OCI-LY7 (cell line): ENCODE data around the gene KATNAL1. TPM values are rescaled to one million over a fixed set of nuclear protein-coding genes. Genes with fewer than 3 reads are reported as not detected.

Source experiments
- BruUV-seq: library from RNA; stranded (reverse); fragments of 400-500 nt; replicated peaks from 2 replicates; lab custom pipeline; 2021; lab: Mats Ljungman, UMichigan
- CTCF ChIA-PET: fragments of 300-600 bp; sonication (Branson Sonifier 250); formaldehyde crosslinking; loops from one replicate; lab custom pipeline; 2022; ENCODE audit warnings: antibody characterized with exemption; ENCODE audit not compliant: unreplicated experiment; lab: Charles Lee
- POLR2A ChIA-PET: fragments of 300-600 bp; sonication (Branson Sonifier 250); formaldehyde crosslinking; loops from one replicate; lab custom pipeline; 2022; ENCODE audit warnings: antibody characterized with exemption; lab: Charles Lee
- DNase-seq: peaks from one replicate; pipeline ENCODE4 v3.0.0-alpha.2; 2015; ENCODE audit warnings: low spot score
- H2AFZ ChIP-seq: fragments of 200-600 bp; sonication (generic), shearing (Covaris generic); 2 replicates; pipeline ENCODE4 v1.6.1; 2014; ENCODE audit warnings: mild to moderate bottlenecking, antibody characterized with exemption, low read length, moderate library complexity
- H3K27ac ChIP-seq: fragments of 200-600 bp; sonication (generic); 2 replicates; pipeline ENCODE4 v1.5.1; 2014; ENCODE audit warnings: mixed run types, low read depth, mild to moderate bottlenecking, moderate library complexity, low read length, inconsistent platforms; ENCODE audit not compliant: poor library complexity, severe bottlenecking
- H3K36me3 ChIP-seq: fragments of 200-600 bp; sonication (generic); 2 replicates; pipeline ENCODE4 v1.6.1; 2014; ENCODE audit warnings: mild to moderate bottlenecking, antibody characterized with exemption, low read length, moderate library complexity, mixed read lengths; ENCODE audit not compliant: insufficient read depth
- H3K4me1 ChIP-seq: fragments of 200-600 bp; sonication (generic); 2 replicates; pipeline ENCODE4 v1.5.1; 2014; ENCODE audit warnings: mild to moderate bottlenecking, low read length; ENCODE audit not compliant: insufficient read depth, poor library complexity, severe bottlenecking
- H3K4me2 ChIP-seq: fragments of 200-600 bp; sonication (generic); 2 replicates; pipeline ENCODE4 v1.6.1; 2014; ENCODE audit warnings: mild to moderate bottlenecking, low read length
- H3K4me3 ChIP-seq: fragments of 200-600 bp; sonication (generic); 2 replicates; pipeline ENCODE4 v1.5.1; 2014; ENCODE audit warnings: mild to moderate bottlenecking, low read depth, low read length; ENCODE audit not compliant: poor library complexity, severe bottlenecking
- H3K79me2 ChIP-seq: fragments of 200-600 bp; sonication (generic); 2 replicates; pipeline ENCODE4 v1.6.1; 2016; ENCODE audit warnings: low read depth, mild to moderate bottlenecking, low read length, moderate library complexity, mixed read lengths; ENCODE audit not compliant: insufficient read depth
- H3K9me2 ChIP-seq: fragments of 200-600 bp; sonication (generic); 2 replicates; pipeline ENCODE4 v1.6.1; 2016; ENCODE audit warnings: mild to moderate bottlenecking, low read length, mixed read lengths; ENCODE audit not compliant: insufficient read depth
- H3K9me3 ChIP-seq: fragments of 200-600 bp; sonication (generic); 2 replicates; pipeline ENCODE4 v1.6.1; 2014; ENCODE audit warnings: mild to moderate bottlenecking, mixed run types, low read length, mixed read lengths
- H4K20me1 ChIP-seq: fragments of 200-600 bp; sonication (generic); 2 replicates; pipeline ENCODE4 v1.6.1; 2014; ENCODE audit warnings: mild to moderate bottlenecking, antibody characterized with exemption, low read length, moderate library complexity, mixed read lengths; ENCODE audit not compliant: insufficient read depth
- EZH2phosphoT487 ChIP-seq: fragments of 200-600 bp; sonication (generic); IDR thresholded peaks from 2 replicates; pipeline ENCODE4 v1.6.1; 2018; ENCODE audit warnings: low read depth, borderline replicate concordance, mild to moderate bottlenecking, mixed run types, antibody characterized with exemption, low read length, moderate library complexity, mixed read lengths
- intact Hi-C: fragments of 100-400 bp; cut with micrococcal nuclease; formaldehyde crosslinking; loops from one replicate; pipeline ENCODE4 v1.10.0; 2022; ENCODE audit not compliant: unreplicated experiment
- total RNA-seq, 2 experiments: library from RNA; depleted of rRNA in 1 of 2; stranded (reverse); fragments of >200 nt in 1 of 2; shearing (Covaris generic) in 1 of 2; gene quantifications; 2 replicates each; pipeline ENCODE4 v1.2.3, GENCODE V29; 2014 to 2022
- TF ChIP-seq, protein P1 (sequence below): fragments of 200-600 bp; sonication (generic); conservative IDR thresholded peaks from 2 replicates; pipeline ENCODE4 v1.5.1; 2014; ENCODE audit warnings: mild to moderate bottlenecking, antibody characterized with exemption, low read length, moderate library complexity, mixed read lengths

Gene KATNAL1
- total RNA-seq, 2 experiments from 2014 or later, result 13.9 to 34.5 TPM

DNA sequence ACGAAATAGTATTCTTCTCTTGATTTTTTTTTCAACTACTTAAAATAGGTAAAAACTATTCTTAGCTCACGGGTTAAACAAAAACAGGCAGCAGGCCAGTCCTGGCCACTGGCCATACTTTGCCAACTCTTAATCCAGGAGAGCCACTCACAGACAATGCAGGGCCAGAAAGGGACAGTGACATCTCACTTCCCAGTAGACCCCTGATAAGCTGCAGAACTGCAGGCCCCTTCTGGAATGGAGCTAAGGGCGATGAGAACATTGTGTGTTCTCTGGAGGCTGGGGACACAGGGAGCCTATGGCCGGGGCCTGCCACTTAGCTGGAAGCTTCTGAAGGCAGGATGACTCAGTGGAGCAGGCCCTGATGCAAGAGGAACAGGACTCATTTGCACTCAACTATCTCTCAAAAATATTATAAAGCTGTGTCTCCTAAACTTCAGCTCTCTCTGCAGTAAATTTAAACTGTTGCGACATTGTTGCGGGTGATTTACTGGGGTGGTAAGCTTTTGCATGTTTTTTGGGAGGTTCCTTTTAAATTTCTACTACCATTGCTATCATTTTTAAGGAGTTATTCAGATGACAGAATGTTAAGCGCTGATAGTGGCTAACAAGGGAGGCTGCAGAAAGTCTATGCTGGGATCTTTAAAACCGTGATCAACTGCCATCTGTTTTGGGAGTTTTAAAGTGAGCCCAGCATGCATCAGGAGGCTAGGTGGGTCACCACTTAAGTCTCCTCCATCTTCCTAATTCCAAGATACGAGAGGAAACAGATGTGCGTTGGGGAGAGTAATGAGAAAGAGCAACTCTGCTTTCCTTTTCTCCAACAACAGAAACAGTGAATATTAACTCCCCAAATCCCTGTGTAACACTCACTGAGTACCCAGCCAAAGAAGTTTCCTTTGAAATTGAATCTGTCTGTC lies 33.2 kb upstream of the KATNAL1 start:
- no peaks in the 10 kb centered on the region for H3K9me2 ChIP-seq
- no peaks in the 10 kb centered on the region for H4K20me1 ChIP-seq
- no peak for TF ChIP-seq EZH2phosphoT487
- TF ChIP-seq, protein P1, sequence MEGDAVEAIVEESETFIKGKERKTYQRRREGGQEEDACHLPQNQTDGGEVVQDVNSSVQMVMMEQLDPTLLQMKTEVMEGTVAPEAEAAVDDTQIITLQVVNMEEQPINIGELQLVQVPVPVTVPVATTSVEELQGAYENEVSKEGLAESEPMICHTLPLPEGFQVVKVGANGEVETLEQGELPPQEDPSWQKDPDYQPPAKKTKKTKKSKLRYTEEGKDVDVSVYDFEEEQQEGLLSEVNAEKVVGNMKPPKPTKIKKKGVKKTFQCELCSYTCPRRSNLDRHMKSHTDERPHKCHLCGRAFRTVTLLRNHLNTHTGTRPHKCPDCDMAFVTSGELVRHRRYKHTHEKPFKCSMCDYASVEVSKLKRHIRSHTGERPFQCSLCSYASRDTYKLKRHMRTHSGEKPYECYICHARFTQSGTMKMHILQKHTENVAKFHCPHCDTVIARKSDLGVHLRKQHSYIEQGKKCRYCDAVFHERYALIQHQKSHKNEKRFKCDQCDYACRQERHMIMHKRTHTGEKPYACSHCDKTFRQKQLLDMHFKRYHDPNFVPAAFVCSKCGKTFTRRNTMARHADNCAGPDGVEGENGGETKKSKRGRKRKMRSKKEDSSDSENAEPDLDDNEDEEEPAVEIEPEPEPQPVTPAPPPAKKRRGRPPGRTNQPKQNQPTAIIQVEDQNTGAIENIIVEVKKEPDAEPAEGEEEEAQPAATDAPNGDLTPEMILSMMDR, result no peak
- BruUV-seq, result no TSS peak
- no peaks in the 10 kb centered on the region; the same call in 1 of the 2 replicates for H3K79me2 ChIP-seq
- ChIA-PET CTCF (interaction anchor here (2.1 kb wide), 1 partner anchor 12 kb away, joined by 6 read pairs; no protein-coding TSS in a partner anchor), POLR2A (interaction anchor here (1.3 to 2.6 kb wide), 2 partner anchors 9 to 11 kb away, joined by 4 to 22 read pairs; no protein-coding TSS in a partner anchor)
- DNase-seq, result no peak
- H3K36me3 ChIP-seq, result peaks cover 64% of the 10 kb centered on the region
- H3K27ac ChIP-seq, result no peak overlapping the region
- H3K4me2 ChIP-seq, result no peak overlapping the region
- H2AFZ ChIP-seq, result no peak overlapping the region
- H3K4me3 ChIP-seq, result no peak overlapping the region
- intact Hi-C loops, result no loop called here
- H3K9me3 ChIP-seq, result no peaks in the 10 kb centered on the region
- H3K4me1 ChIP-seq, result peaks cover 22% of the 10 kb centered on the region

DNA sequence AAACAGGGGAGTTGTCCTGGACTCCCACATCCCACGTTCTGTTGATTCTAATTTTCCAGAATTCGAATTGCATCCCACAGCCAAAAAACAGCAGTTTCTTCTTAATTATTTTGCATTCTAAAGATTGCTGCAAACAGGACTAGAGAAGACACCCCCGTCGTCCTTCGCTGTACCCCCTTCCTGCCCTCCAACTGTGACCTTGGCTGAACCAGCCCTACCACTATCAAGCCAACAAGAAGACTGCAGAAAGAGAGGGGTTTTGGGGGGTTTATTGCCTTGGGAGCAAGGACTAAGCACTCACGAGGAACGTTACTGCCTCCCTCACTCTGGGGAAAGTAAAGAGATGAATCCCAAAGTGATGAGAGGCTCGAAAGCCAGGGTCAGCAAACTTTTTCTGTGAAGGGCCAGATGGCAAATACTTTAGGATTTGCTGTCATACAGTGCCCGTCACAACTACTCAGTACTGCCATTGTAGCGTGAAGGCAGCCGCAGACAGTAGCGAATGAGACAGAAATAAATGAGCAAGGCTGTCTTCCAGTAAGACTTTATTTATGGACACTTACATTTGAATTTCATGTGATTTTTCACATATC lies 32.5 kb upstream of the KATNAL1 start:
- ChIA-PET POLR2A (no interaction called here), CTCF (interaction anchor here (2.1 kb wide), 1 partner anchor 13 kb away, joined by 6 read pairs; no protein-coding TSS in a partner anchor)
- no peak overlapping the region for H3K27ac ChIP-seq

More for the DNA sequence above, 32.5 kb upstream of the KATNAL1 start:
- Histone ChIP-seq H3K4me3 (no peak overlapping the region), H3K9me2 (no peaks in the 10 kb centered on the region), H3K9me3 (no peaks in the 10 kb centered on the region), H2AFZ (no peak overlapping the region), H3K4me1 (peaks cover 29% of the 10 kb centered on the region), H4K20me1 (no peaks in the 10 kb centered on the region), H3K79me2 (no peaks in the 10 kb centered on the region; the same call in 1 of the 2 replicates), H3K4me2 (no peak overlapping the region), H3K36me3 (peaks cover 56% of the 10 kb centered on the region)
- TF ChIP-seq, protein P1, result no peak
- intact Hi-C loops, result no loop called here
- no TSS peak for BruUV-seq
- DNase-seq, result no peak
